HL-60 (cell line): Measurements from ENCODE around the gene MDFIC.
A peak's percentile ranks its signal among the peaks of the same experiment; 100 is the strongest.

Experiments
- GABPA ChIP-seq: IDR thresholded peaks from 2 replicates; pipeline ENCODE4 v1.6.1; 2012; ENCODE audit warnings: low read depth
- POLR2AphosphoS5 ChIP-seq: IDR thresholded peaks from 2 replicates; pipeline ENCODE4 v1.6.1; 2012; ENCODE audit warnings: low read depth
- TF ChIP-seq, protein P1 (sequence below): IDR thresholded peaks from one replicate; pipeline ENCODE4 v1.5.1; 2011; ENCODE audit warnings: low read length, control low read depth, inconsistent platforms; ENCODE audit not compliant: insufficient read depth
- TF ChIP-seq, protein P2 (sequence below): IDR thresholded peaks from 2 replicates; pipeline ENCODE4 v1.6.1; 2012; ENCODE audit warnings: low read depth; ENCODE audit not compliant: insufficient replicate concordance

DNA sequence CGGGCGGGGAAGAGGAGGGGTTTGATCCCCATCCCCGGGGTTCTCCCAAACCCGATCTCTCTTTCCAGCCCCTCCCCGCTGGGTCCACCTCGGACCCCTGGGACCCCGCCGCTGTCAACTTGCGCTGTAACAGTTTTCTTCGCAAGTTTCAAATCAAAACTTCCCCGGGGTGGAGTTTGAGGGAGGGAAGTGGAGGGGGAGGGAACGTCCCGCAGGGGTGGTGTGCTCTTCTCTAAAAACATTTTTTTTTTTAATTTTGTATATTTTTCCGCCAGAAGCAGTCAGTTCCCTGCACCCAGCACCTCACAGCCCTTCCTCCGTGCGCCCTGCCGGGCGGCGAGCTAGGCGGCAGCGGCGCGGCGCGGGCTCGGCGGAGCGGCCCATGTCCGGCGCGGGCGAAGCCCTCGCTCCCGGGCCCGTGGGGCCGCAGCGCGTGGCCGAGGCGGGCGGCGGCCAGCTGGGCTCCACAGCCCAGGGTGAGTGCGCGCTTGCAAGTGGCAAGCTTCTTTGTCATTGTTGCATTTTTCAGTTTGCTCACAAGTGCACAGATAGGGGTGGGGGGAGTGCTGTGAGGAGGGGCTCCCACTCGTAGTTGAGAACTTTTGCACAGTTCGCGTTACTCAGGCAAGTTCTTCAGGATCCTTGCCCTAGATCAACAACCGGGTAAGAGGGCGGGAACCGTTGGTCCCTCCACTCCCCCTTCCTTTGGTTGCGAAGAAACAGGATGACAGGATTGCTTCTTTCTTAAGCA lies 933 bp downstream of the MDFIC start:
- TF ChIP-seq, protein P1, sequence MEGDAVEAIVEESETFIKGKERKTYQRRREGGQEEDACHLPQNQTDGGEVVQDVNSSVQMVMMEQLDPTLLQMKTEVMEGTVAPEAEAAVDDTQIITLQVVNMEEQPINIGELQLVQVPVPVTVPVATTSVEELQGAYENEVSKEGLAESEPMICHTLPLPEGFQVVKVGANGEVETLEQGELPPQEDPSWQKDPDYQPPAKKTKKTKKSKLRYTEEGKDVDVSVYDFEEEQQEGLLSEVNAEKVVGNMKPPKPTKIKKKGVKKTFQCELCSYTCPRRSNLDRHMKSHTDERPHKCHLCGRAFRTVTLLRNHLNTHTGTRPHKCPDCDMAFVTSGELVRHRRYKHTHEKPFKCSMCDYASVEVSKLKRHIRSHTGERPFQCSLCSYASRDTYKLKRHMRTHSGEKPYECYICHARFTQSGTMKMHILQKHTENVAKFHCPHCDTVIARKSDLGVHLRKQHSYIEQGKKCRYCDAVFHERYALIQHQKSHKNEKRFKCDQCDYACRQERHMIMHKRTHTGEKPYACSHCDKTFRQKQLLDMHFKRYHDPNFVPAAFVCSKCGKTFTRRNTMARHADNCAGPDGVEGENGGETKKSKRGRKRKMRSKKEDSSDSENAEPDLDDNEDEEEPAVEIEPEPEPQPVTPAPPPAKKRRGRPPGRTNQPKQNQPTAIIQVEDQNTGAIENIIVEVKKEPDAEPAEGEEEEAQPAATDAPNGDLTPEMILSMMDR: no peak
- TF ChIP-seq POLR2AphosphoS5: no peak
- TF ChIP-seq, protein P2, sequence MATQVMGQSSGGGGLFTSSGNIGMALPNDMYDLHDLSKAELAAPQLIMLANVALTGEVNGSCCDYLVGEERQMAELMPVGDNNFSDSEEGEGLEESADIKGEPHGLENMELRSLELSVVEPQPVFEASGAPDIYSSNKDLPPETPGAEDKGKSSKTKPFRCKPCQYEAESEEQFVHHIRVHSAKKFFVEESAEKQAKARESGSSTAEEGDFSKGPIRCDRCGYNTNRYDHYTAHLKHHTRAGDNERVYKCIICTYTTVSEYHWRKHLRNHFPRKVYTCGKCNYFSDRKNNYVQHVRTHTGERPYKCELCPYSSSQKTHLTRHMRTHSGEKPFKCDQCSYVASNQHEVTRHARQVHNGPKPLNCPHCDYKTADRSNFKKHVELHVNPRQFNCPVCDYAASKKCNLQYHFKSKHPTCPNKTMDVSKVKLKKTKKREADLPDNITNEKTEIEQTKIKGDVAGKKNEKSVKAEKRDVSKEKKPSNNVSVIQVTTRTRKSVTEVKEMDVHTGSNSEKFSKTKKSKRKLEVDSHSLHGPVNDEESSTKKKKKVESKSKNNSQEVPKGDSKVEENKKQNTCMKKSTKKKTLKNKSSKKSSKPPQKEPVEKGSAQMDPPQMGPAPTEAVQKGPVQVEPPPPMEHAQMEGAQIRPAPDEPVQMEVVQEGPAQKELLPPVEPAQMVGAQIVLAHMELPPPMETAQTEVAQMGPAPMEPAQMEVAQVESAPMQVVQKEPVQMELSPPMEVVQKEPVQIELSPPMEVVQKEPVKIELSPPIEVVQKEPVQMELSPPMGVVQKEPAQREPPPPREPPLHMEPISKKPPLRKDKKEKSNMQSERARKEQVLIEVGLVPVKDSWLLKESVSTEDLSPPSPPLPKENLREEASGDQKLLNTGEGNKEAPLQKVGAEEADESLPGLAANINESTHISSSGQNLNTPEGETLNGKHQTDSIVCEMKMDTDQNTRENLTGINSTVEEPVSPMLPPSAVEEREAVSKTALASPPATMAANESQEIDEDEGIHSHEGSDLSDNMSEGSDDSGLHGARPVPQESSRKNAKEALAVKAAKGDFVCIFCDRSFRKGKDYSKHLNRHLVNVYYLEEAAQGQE: peak; percentile 6
- no peak for TF ChIP-seq GABPA
